Ishikawa (cell line): ENCODE data around the gene SUN1.

ENCODE experiments used
- CREB1 ChIP-seq: IDR thresholded peaks from 2 replicates; pipeline ENCODE4 v1.6.1; 2012; ENCODE audit warnings: low read depth
- EP300 ChIP-seq: IDR thresholded peaks from 2 replicates; pipeline ENCODE4 v1.6.1; 2012; ENCODE audit warnings: borderline replicate concordance
- NFIC ChIP-seq: IDR thresholded peaks from 2 replicates; pipeline ENCODE4 v1.6.1; 2012
- TAF1 ChIP-seq: IDR thresholded peaks from 2 replicates; pipeline ENCODE4 v1.6.1; 2012; ENCODE audit warnings: low read depth, mild to moderate bottlenecking
- TEAD4 ChIP-seq: IDR thresholded peaks from 2 replicates; pipeline ENCODE4 v1.6.1; 2012
- ZBTB7A ChIP-seq: IDR thresholded peaks from 2 replicates; pipeline ENCODE4 v1.6.1; 2012; ENCODE audit warnings: low read depth
- TF ChIP-seq, protein P1 (sequence below): IDR thresholded peaks from 2 replicates; pipeline ENCODE4 v1.6.1; 2012
- TF ChIP-seq, protein P2 (sequence below): IDR thresholded peaks from 2 replicates; pipeline ENCODE4 v1.6.1; 2012
- TF ChIP-seq, protein P3 (sequence below): IDR thresholded peaks from 2 replicates; pipeline ENCODE4 v1.6.1; 2012; ENCODE audit warnings: low read depth, mild to moderate bottlenecking

Gene SUN1

DNA sequence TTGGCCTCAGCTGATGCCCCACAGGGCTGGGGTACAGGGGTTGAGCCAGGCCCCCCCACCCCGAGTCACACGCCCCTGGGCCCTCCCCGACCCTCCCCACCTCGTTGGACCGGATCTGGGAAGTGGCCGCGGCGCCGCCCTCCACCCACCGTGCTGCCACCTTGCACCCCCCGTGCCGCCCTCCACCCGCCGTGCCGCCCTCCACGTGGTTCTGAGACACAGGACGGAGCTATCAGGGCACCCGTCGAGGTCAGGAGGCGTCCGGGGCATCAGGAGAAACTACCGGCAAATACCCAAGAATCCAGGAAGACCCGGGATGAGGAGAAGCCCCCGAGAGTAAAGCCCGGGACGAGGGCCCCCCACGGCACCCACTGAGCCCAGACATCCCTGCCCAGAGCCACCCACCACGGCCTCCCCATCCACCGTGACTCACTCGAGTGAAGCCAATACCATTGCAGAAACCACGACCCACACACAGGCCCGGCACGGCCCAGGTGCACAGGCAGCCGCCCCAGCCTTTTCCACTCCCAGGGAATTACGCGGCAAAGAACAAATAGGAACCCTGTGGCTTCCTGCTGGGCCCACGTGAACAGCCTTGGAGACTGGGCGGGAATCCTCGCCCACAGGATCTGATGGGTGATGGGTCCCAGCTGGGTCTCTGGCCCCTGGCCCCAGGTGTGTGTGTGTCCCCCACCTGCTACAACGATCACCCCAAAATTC lies 88.2 kb downstream of the SUN1 start:
- TF ChIP-seq, protein P1, sequence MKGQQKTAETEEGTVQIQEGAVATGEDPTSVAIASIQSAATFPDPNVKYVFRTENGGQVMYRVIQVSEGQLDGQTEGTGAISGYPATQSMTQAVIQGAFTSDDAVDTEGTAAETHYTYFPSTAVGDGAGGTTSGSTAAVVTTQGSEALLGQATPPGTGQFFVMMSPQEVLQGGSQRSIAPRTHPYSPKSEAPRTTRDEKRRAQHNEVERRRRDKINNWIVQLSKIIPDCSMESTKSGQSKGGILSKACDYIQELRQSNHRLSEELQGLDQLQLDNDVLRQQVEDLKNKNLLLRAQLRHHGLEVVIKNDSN, result peak; percentile 64
- TF ChIP-seq, protein P2, sequence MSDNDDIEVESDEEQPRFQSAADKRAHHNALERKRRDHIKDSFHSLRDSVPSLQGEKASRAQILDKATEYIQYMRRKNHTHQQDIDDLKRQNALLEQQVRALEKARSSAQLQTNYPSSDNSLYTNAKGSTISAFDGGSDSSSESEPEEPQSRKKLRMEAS, result 0 out of 2 replicates have a peak, but pooled peaks have one; percentile 34
- TF ChIP-seq CREB1, result no peak
- TF ChIP-seq EP300, result peak; percentile 10; the same call in 1 of the 2 replicates

DNA sequence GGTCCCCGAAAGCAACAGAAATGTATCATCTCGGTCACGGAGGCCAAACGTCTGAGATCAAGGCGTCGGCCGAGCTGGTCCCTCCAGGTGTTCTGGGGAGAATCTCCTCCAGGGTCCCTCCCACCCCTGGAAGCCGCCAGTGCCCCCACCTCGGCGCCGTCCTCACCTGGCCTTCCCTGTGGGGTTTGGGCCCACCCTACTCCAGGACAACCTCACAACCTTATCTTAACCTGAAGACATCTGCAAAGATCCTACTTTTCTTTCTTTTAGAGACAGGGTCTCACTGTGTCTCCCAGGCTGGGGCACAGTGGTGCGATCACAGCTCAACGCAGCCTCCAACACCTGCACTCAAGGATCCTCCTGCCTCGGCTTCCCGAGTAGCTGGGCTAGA lies 88.8 kb downstream of the SUN1 start:
- TF ChIP-seq, protein P3, sequence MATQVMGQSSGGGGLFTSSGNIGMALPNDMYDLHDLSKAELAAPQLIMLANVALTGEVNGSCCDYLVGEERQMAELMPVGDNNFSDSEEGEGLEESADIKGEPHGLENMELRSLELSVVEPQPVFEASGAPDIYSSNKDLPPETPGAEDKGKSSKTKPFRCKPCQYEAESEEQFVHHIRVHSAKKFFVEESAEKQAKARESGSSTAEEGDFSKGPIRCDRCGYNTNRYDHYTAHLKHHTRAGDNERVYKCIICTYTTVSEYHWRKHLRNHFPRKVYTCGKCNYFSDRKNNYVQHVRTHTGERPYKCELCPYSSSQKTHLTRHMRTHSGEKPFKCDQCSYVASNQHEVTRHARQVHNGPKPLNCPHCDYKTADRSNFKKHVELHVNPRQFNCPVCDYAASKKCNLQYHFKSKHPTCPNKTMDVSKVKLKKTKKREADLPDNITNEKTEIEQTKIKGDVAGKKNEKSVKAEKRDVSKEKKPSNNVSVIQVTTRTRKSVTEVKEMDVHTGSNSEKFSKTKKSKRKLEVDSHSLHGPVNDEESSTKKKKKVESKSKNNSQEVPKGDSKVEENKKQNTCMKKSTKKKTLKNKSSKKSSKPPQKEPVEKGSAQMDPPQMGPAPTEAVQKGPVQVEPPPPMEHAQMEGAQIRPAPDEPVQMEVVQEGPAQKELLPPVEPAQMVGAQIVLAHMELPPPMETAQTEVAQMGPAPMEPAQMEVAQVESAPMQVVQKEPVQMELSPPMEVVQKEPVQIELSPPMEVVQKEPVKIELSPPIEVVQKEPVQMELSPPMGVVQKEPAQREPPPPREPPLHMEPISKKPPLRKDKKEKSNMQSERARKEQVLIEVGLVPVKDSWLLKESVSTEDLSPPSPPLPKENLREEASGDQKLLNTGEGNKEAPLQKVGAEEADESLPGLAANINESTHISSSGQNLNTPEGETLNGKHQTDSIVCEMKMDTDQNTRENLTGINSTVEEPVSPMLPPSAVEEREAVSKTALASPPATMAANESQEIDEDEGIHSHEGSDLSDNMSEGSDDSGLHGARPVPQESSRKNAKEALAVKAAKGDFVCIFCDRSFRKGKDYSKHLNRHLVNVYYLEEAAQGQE, result no peak
- TF ChIP-seq CREB1, result no peak
- TF ChIP-seq, protein P2, result no peak
- no peak for TF ChIP-seq EP300
- TF ChIP-seq TEAD4, result no peak

DNA sequence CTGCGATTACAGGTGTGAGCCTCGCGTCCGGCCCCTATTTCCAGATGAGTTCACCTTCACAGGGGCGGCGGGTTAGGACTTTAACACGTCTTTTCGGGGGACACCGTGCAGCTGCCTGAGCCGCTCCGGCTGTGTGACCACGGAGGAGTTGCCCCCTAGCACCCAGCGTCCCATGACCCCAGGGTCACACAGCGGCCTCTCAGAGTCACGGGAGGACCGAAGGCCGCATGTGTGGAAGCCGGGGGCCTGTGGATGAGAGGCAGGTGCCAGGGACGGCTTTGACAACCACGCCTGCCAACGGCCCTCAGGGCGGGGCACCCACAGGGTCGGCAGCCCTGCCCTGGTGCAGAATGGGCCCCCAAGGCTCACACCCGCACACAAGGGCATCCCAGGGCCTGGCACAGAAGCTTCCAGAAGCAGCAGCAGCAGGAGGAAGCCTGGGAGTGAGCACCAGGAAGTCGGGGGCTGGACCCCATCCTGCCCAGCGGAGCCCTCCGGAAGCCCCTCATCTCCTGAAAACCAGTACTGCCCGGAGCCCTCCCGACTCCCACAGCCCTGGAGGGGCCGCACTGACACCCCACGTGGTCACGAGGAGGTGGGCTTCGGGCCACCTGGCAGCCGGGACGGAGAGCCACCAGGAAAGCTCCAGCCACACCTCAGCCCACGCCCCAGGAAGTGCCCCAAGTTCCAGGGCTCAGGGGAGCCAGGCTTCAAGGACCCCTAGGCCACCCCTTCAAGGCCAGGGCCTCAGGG lies 89.5 kb downstream of the SUN1 start:
- TF ChIP-seq TAF1, result no peak
- peak; percentile 52; the same call in 1 of the 2 replicates for TF ChIP-seq ZBTB7A
- no peak for TF ChIP-seq NFIC

DNA sequence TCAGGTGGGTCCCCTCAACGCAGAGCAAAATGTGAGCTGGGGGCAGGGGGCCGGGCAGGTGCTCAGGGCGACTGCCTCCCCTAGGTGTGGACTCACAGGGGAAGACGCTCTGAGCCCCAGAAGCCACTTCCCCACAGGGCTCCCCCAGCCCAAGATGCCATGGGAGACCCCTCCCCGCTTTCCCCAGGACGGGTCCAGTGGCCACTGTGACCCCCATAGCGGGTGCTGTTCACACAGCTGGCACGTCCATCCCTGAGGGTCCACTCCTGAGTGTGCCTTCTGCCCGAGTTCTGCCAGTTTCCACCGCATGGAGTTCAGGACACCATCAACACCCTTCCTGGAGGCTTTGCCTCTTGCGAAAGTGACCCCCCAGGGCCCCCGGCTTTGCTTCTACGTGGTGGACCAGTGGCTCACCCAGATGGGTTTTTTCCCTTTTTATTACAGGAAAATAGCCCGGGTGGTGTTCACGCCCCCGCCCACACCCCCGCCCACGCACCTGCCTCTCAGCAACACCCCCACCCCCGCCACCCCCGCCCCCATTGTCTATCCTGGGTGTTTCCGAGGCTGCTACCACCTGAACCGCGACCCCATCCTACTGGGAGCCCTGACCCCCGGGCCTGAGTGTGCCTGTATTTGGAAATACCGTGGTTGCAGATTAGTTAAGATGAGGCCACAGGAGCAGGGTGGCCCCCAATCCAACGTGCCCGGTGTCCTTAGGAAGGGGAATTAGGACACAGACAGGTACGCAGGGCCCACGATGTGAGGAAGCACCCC lies 90.2 kb downstream of the SUN1 start:
- TF ChIP-seq ZBTB7A, result peak; percentile 15; the same call in 1 of the 2 replicates
- TF ChIP-seq, protein P3, result no peak

DNA sequence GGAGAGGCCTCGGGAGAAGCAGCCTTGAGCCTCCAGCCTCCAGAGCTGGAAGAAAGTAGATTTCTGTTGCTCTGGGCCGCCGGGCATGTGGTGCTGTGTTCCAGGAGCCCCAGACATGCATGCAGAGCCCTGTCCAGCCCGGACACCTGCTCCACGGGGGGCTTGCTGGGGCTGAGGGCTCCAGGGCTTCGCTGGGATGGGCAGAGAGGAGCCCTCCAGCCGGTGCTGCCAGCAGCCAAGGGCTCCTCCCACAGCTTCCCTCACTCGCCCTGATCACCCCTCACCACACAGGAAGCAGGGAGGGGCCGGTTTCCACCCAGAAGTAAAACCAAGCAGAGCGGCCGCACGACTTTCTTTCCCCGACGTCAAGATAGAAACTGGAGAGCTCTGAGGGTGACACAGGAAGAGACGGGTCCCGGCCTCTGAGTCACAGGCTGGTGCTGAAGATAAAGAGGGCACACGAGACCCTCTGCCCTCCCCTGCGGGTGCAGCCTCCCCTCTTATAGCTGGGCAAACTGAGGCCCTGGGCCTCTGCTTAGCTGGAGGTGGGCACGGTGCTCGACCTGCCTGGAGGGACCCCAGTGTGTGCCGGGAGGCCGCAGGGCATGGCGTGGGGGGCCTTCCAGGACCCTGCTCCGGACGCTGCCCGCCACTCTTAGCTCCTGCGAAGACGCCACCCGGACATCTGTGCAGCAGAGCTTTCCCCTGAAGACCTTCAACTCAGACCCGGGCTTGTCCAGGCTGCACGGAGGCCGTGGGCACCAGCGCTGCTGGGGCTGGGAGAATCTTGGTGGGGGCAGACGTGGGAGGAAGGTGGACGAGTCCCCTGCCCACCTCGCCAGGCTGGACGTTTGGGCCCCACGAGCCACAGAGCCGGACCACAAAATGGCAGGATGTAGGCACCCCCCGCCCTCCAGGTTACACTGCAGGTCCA lies 91.1 kb downstream of the SUN1 start:
- peak; percentile 44; the same call in 1 of the 2 replicates for TF ChIP-seq ZBTB7A
- no peak for TF ChIP-seq NFIC
